K562 (cell line): ENCODE results near the gene ANXA4. TPM values are rescaled to one million over a fixed set of nuclear protein-coding genes. Genes with fewer than 3 reads are reported as not detected.

Source experiments
- ATAC-seq: fragments of 200-7000 bp; cut with Tn5 transposase; 3 replicates; pipeline ENCODE4 v1.9.1; 2020; ENCODE audit warnings: moderate library complexity
- BruUV-seq: library from RNA; stranded (reverse); fragments of 400-500 nt; replicated peaks from 2 replicates; lab custom pipeline; 2021; lab: Mats Ljungman, UMichigan
- CTCF ChIA-PET: fragments of 300-600 bp; formaldehyde crosslinking; extraction: SDS; loops from one replicate; lab custom pipeline; 2021; ENCODE audit warnings: low intra/inter-chr PET ratio; lab: Yijun Ruan, JAX
- POLR2A ChIA-PET: fragments of 300-600, 350-650 bp; sonication (Branson Sonifier 250); formaldehyde crosslinking; extraction: SDS; loops from one replicate; lab custom pipeline; 2021; ENCODE audit warnings: antibody characterized with exemption, inconsistent platforms; lab: Yijun Ruan, JAX
- DNase-seq, 4 experiments: peaks; one replicate each; pipeline versions ENCODE4 v3.0.0 to v3.0.0-alpha.2; 2011 to 2018; ENCODE audit warnings: low spot score in 3 of 4, mixed read lengths in 3 of 4; ENCODE audit errors: extremely low read depth in 1 of 4
- FAIRE-seq: peaks from 2 replicates; lab custom pipeline; 2011; peaks lifted over from hg19 to GRCh38; lab: Jason Lieb, UNC
- H2AFZ ChIP-seq: 2 replicates; pipeline ENCODE4 v1.6.0; 2011; ENCODE audit warnings: low read depth, low read length, control low read depth, inconsistent platforms
- H3K27ac ChIP-seq: fragments of 200-600 bp; 3 replicates; pipeline ENCODE4 v1.8.0; 2011; ENCODE audit warnings: low read depth, mild to moderate bottlenecking, control low read depth, inconsistent platforms, low read length, moderate library complexity, mixed read lengths; ENCODE audit errors: extremely low read depth
- H3K27me3 ChIP-seq, 2 experiments: fragments of 300-600 bp in 1 of 2; 2 replicates in 1 of 2; 3 replicates in 1 of 2; pipeline versions ENCODE4 v1.6.0 to v1.8.0; 2011; ENCODE audit warnings: inconsistent platforms in 2 of 2, low read length in 2 of 2, mild to moderate bottlenecking in 1 of 2, mixed read lengths in 1 of 2, moderate library complexity in 1 of 2; ENCODE audit not compliant: control insufficient read depth in 2 of 2, insufficient read depth in 2 of 2
- H3K36me3 ChIP-seq: fragments of 300-600 bp; 3 replicates; pipeline ENCODE4 v1.8.0; 2011; ENCODE audit warnings: mild to moderate bottlenecking, low read length, inconsistent platforms; ENCODE audit not compliant: control insufficient read depth, insufficient read depth
- H3K4me1 ChIP-seq, 2 experiments: fragments of 200-600 bp in 1 of 2; replicated peaks in 1 of 2; 2 replicates in 1 of 2; 3 replicates in 1 of 2; pipeline versions ENCODE4 v1.5.1 to v1.8.0; 2011; ENCODE audit warnings: inconsistent platforms in 2 of 2, low read length in 2 of 2, mild to moderate bottlenecking in 1 of 2, mixed read lengths in 1 of 2, moderate library complexity in 1 of 2; ENCODE audit not compliant: control insufficient read depth in 2 of 2, insufficient read depth in 2 of 2
- H3K4me2 ChIP-seq: 2 replicates; pipeline ENCODE4 v1.6.1; 2011; ENCODE audit warnings: low read length, control low read depth, inconsistent platforms, mixed read lengths; ENCODE audit not compliant: insufficient read depth
- H3K4me3 ChIP-seq: fragments of 200-600 bp; sonication (generic), shearing (Covaris generic); 2 replicates; pipeline ENCODE4 v1.5.1; 2016; ENCODE audit warnings: control low read depth, inconsistent platforms
- H3K79me2 ChIP-seq: fragments of 200-600 bp; 3 replicates; pipeline ENCODE4 v1.8.0; 2011; ENCODE audit warnings: low read length, inconsistent platforms; ENCODE audit not compliant: control insufficient read depth, insufficient read depth
- H3K9ac ChIP-seq, 2 experiments: 2 replicates each; pipeline versions ENCODE4 v1.6.0 to v1.6.1; 2011; ENCODE audit warnings: low read depth in 2 of 2, low read length in 2 of 2, control low read depth in 1 of 2, inconsistent platforms in 1 of 2, mild to moderate bottlenecking in 1 of 2, mixed read lengths in 1 of 2; ENCODE audit not compliant: insufficient read depth in 1 of 2
- H3K9me1 ChIP-seq: one replicate; pipeline ENCODE4 v1.6.0; 2011; ENCODE audit warnings: inconsistent platforms, mild to moderate bottlenecking, low read length, moderate library complexity; ENCODE audit not compliant: control insufficient read depth, insufficient read depth
- H3K9me3 ChIP-seq: replicated peaks from 2 replicates; pipeline ENCODE4 v1.5.1; 2011; ENCODE audit warnings: low read depth, low read length, inconsistent platforms; ENCODE audit not compliant: control insufficient read depth, insufficient read depth
- H4K20me1 ChIP-seq: replicated peaks from 2 replicates; pipeline ENCODE4 v1.6.1; 2011; ENCODE audit warnings: low read length, inconsistent platforms, mixed read lengths; ENCODE audit not compliant: control insufficient read depth, insufficient read depth
- ARID2 ChIP-seq: fragments of 450-650 bp; IDR thresholded peaks from 2 replicates; pipeline ENCODE4 v1.6.1; 2017; ENCODE audit warnings: antibody characterized with exemption, mild to moderate bottlenecking
- MCM2 ChIP-seq: fragments of 450-650 bp; IDR thresholded peaks from 2 replicates; pipeline ENCODE4 v1.6.1; 2017; ENCODE audit warnings: low read depth, mild to moderate bottlenecking
- MYC ChIP-seq, 2 experiments: fragments of 250-450 bp in 1 of 2; sonication (Bioruptor Pico) in 1 of 2; IDR thresholded peaks; 2 replicates each; pipeline versions ENCODE4 v1.5.1 to v1.6.1; 2012 to 2021; ENCODE audit warnings: low read depth in 2 of 2, borderline replicate concordance in 1 of 2, improper control_type of control experiment in 1 of 2, low read length in 1 of 2, mild to moderate bottlenecking in 1 of 2, moderate library complexity in 1 of 2
- NFYB ChIP-seq: IDR thresholded peaks from 2 replicates; pipeline ENCODE4 v1.6.1; 2011; ENCODE audit warnings: mild to moderate bottlenecking, moderate library complexity; ENCODE audit not compliant: insufficient read length; ENCODE audit errors: extremely low read depth
- XRCC5 ChIP-seq: fragments of 200-400 bp; formaldehyde crosslinking; IDR thresholded peaks from 2 replicates; pipeline ENCODE4 v1.6.1; 2017; ENCODE audit warnings: low read depth, mild to moderate bottlenecking, low read length
- WGBS: fragments of 100-300 bp; shearing (Covaris generic); methylation state at CpG from one replicate; pipeline ENCODE4 v1.1.6; 2016; ENCODE audit warnings: low coverage, mixed read lengths; ENCODE audit not compliant: insufficient coverage; ENCODE audit errors: missing lambda C conversion rate; 5-methylcytosine and 5-hydroxymethylcytosine counted together
- in situ Hi-C: fragments of 300-500 bp; cut with MboI; formaldehyde crosslinking; loops from 4 replicates; pipeline ENCODE4 v1.15.0; 2018; ENCODE audit warnings: inconsistent platforms, mixed read lengths
- intact Hi-C: fragments of 100-400 bp; cut with micrococcal nuclease; formaldehyde crosslinking; loops from 2 replicates; pipeline ENCODE4 v1.14.2; 2022
- polyA plus RNA-seq, 8 experiments: library from polyadenylated mRNA; depleted of rRNA in 4 of 8; stranded (reverse) in 5 of 8; unstranded in 3 of 8; fragments of >200 nt; fragmentation: Nextera tagmentation in 2 of 8; fragmentation: Illumina TruSeq in 1 of 8; extraction: Ambion mirVana in 2 of 8; extraction: Trizol in 1 of 8; gene quantifications; 2 replicates each; pipeline versions ENCODE4 v1.2.1 to v1.2.3, GENCODE V29; 2011 to 2014; ENCODE audit warnings: inconsistent platforms in 1 of 8, missing spikeins in 1 of 8
- total RNA-seq, 7 experiments: library from RNA; depleted of rRNA in 6 of 7; stranded (reverse); fragments of >200 nt in 6 of 7; fragmentation: Illumina TruSeq in 2 of 7; extraction: Trizol in 2 of 7; gene quantifications; 2 replicates each; pipeline versions ENCODE4 v1.2.1 to v1.2.3, GENCODE V29; 2011 to 2021; ENCODE audit warnings: low replicate concordance in 1 of 7
- TF ChIP-seq, protein P1 (sequence below): fragments of 250-450 bp; sonication (Bioruptor Pico); IDR thresholded peaks from 2 replicates; pipeline ENCODE4 v1.4.0; 2020
- TF ChIP-seq, protein P2 (sequence below): fragments of 450-650 bp; formaldehyde crosslinking; IDR thresholded peaks from 2 replicates; pipeline ENCODE4 v1.4.0; 2020; ENCODE audit warnings: mild to moderate bottlenecking, moderate library complexity

ANXA4 gene
- total and polyA plus RNA-seq, 9 of the 15 experiments (the other 6 are each of a cell fraction or from before 2014, with no cell fraction given): 3.4 to 13.6 (median 11.6) TPM

DNA sequence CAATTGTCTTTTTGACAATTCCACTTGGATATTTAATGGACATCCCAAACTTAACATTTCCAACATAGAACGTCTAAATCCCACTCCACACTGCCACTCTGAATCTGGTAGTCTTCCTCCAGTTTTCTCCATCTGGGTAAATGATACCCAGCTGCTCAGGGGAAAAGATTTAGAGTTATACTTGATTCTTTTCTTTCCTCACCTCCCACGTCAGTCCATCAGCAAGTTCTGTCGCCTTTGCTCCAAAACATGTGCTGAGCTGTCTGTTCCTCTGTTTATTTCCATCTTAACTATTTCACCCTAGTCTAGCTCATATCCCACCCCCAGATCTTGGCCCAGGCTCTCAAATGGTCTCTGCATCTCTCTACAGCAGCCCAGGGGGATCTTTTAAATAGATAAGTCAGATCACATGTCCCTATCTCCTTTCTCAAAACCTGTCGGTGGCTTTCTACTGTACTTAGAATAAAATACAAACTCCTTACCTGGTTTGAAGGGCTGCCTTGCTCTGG is 44.2 kb downstream of the ANXA4 start:
- Histone ChIP-seq H3K79me2 (no peaks in the 10 kb centered on the region), H3K4me3 (no peak overlapping the region), H3K9ac (no peak overlapping the region), H4K20me1 (no peaks in the 10 kb centered on the region), H3K4me2 (no peak overlapping the region), H3K9me3 (no peaks in the 10 kb centered on the region), H3K27me3 (no peaks in the 10 kb centered on the region), H2AFZ (no peak overlapping the region), H3K4me1 (no peaks in the 10 kb centered on the region; a peak in 1 of 5 replicates), H3K36me3 (no peaks in the 10 kb centered on the region), H3K27ac (no peak overlapping the region), H3K9me1 (no peaks in the 10 kb centered on the region)
- FAIRE-seq: no peak
- no TSS peak for BruUV-seq
- DNase-seq: no peak
- ATAC-seq: no peak
- no peak for TF ChIP-seq ARID2
- TF ChIP-seq MCM2: no peak
- no peak for TF ChIP-seq MYC (IDR thresholded peaks at IDR 0.05; ENCODE audit: low read depth, low read length)
- no peak for TF ChIP-seq MYC (CRISPR knock-in tag; IDR thresholded peaks at IDR 0.05; ENCODE audit: borderline replicate concordance, low read depth)
- TF ChIP-seq, protein P1, sequence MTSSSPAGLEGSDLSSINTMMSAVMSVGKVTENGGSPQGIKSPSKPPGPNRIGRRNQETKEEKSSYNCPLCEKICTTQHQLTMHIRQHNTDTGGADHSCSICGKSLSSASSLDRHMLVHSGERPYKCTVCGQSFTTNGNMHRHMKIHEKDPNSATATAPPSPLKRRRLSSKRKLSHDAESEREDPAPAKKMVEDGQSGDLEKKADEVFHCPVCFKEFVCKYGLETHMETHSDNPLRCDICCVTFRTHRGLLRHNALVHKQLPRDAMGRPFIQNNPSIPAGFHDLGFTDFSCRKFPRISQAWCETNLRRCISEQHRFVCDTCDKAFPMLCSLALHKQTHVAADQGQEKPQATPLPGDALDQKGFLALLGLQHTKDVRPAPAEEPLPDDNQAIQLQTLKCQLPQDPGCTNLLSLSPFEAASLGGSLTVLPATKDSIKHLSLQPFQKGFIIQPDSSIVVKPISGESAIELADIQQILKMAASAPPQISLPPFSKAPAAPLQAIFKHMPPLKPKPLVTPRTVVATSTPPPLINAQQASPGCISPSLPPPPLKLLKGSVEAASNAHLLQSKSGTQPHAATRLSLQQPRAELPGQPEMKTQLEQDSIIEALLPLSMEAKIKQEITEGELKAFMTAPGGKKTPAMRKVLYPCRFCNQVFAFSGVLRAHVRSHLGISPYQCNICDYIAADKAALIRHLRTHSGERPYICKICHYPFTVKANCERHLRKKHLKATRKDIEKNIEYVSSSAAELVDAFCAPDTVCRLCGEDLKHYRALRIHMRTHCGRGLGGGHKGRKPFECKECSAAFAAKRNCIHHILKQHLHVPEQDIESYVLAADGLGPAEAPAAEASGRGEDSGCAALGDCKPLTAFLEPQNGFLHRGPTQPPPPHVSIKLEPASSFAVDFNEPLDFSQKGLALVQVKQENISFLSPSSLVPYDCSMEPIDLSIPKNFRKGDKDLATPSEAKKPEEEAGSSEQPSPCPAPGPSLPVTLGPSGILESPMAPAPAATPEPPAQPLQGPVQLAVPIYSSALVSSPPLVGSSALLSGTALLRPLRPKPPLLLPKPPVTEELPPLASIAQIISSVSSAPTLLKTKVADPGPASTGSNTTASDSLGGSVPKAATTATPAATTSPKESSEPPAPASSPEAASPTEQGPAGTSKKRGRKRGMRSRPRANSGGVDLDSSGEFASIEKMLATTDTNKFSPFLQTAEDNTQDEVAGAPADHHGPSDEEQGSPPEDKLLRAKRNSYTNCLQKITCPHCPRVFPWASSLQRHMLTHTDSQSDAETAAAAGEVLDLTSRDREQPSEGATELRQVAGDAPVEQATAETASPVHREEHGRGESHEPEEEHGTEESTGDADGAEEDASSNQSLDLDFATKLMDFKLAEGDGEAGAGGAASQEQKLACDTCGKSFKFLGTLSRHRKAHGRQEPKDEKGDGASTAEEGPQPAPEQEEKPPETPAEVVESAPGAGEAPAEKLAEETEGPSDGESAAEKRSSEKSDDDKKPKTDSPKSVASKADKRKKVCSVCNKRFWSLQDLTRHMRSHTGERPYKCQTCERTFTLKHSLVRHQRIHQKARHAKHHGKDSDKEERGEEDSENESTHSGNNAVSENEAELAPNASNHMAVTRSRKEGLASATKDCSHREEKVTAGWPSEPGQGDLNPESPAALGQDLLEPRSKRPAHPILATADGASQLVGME: no peak
- TF ChIP-seq NFYB: no peak
- TF ChIP-seq, protein P2, sequence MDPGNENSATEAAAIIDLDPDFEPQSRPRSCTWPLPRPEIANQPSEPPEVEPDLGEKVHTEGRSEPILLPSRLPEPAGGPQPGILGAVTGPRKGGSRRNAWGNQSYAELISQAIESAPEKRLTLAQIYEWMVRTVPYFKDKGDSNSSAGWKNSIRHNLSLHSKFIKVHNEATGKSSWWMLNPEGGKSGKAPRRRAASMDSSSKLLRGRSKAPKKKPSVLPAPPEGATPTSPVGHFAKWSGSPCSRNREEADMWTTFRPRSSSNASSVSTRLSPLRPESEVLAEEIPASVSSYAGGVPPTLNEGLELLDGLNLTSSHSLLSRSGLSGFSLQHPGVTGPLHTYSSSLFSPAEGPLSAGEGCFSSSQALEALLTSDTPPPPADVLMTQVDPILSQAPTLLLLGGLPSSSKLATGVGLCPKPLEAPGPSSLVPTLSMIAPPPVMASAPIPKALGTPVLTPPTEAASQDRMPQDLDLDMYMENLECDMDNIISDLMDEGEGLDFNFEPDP (CRISPR knock-in tag): no peak
- no peak for TF ChIP-seq XRCC5
- ChIA-PET POLR2A (interaction anchor here (0.5 to 1.9 kb wide), 3 partner anchors 13 to 186 kb away, joined by 4 to 8 read pairs (median 4); no protein-coding TSS in a partner anchor), CTCF (no interaction called here)
- in situ Hi-C loops: no loop called here
- 28% methylated on average over 4 of the region's 4 CpGs for WGBS
- intact Hi-C loops: no loop called here
